Thyroid gland (tissue), 4 donors: ENCODE results near the gene CLPSL1.

Experiments used
- POLR2A ChIP-seq, 2 donors: fragments of 450-650 bp; IDR thresholded peaks; one replicate each; pipeline ENCODE4 v1.6.1; 2017; ENCODE audit warnings: antibody characterized with exemption in 2 of 2, mild to moderate bottlenecking in 2 of 2, moderate library complexity in 1 of 2
- TF ChIP-seq, protein P1 (sequence below), 6 experiments: fragments of 200-600 bp in 3 of 6; fragments of 450-650 bp in 3 of 6; sonication (generic) in 3 of 6; IDR thresholded peaks; one replicate each; pipeline ENCODE4 v1.5.1; 2016 to 2019; ENCODE audit warnings: antibody characterized with exemption in 6 of 6, mild to moderate bottlenecking in 2 of 6, inconsistent platforms in 1 of 6, moderate library complexity in 1 of 6

DNA sequence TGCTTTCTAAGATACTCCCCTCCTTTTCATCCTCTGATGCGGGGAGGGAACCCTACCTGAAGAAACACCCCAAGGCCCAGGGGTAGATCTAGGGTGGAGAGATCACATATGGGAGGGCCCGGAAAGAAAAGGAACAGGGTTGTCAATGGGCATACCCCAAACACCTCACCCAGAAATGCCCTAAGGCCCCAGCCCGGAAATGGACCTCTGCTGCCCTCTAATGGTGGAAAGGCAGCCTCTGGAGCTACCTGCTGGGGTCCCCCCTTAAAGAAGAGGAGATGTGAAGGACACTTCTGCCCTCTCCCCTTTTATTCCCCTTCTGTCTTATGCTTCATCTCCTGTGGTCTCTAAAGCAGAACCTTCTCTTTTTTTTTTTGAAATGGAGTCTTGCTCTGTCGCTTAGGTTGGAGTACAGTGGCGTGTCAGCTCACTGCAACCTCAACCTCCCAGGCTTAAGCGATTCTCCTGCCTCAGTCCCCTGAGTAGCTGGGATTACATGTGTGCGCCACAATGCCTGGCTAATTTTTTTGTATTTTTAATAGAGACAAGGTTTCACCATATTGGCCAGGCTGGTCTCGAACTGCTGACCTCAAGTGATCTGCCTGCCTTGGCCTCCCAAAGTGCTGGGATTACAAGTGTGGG is 44.4 kb upstream of the CLPSL1 start:
- no peak for TF ChIP-seq POLR2A (IDR thresholded peaks at IDR 0.05)
- TF ChIP-seq, protein P1, sequence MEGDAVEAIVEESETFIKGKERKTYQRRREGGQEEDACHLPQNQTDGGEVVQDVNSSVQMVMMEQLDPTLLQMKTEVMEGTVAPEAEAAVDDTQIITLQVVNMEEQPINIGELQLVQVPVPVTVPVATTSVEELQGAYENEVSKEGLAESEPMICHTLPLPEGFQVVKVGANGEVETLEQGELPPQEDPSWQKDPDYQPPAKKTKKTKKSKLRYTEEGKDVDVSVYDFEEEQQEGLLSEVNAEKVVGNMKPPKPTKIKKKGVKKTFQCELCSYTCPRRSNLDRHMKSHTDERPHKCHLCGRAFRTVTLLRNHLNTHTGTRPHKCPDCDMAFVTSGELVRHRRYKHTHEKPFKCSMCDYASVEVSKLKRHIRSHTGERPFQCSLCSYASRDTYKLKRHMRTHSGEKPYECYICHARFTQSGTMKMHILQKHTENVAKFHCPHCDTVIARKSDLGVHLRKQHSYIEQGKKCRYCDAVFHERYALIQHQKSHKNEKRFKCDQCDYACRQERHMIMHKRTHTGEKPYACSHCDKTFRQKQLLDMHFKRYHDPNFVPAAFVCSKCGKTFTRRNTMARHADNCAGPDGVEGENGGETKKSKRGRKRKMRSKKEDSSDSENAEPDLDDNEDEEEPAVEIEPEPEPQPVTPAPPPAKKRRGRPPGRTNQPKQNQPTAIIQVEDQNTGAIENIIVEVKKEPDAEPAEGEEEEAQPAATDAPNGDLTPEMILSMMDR (IDR thresholded peaks at IDR 0.05) = peak; percentile 66 to 93 (median 86)
